ENCODE measurements around the gene PRKACB. TPM values are rescaled to one million over a fixed set of nuclear protein-coding genes. Genes with fewer than 3 reads are reported as not detected.

Gene PRKACB
- total and polyA plus RNA-seq, 2 experiments from 2014 or later, result 14.6 to 28.0 TPM

DNA sequence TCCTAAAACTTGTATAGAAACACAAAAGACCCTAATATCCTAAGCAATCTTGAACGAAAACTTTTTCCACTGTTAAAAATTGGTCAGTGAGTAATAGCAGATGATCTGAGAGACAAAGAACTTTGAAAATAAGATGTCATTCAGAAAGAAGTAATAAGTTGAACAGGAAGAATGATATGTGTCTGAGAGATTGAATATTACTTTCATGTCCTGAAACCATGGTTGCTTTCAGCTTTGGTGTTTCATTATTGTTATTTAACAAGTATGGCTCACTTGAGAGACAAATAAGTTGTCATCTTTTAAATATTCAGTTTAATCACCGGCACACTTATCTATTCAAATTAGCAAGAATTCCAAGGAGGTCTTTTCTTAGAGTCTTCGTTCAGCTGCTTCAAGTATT, 11.4 kb downstream of the PRKACB start:
- peaks cover 5% of the 10 kb centered on the region for H3K4me1 Mint-ChIP-seq
- H2AFZ ChIP-seq, result no peak overlapping the region
- TF ChIP-seq, protein P1, sequence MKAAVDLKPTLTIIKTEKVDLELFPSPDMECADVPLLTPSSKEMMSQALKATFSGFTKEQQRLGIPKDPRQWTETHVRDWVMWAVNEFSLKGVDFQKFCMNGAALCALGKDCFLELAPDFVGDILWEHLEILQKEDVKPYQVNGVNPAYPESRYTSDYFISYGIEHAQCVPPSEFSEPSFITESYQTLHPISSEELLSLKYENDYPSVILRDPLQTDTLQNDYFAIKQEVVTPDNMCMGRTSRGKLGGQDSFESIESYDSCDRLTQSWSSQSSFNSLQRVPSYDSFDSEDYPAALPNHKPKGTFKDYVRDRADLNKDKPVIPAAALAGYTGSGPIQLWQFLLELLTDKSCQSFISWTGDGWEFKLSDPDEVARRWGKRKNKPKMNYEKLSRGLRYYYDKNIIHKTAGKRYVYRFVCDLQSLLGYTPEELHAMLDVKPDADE (IDR thresholded peaks at IDR 0.05), result no peak
- TF ChIP-seq CTCF (conservative IDR thresholded peaks at IDR 0.05; ENCODE audit: low read depth in 2 of 2), result no peak
- H4K20me1 ChIP-seq (replicated peaks; ENCODE audit: insufficient read depth), result no peaks in the 10 kb centered on the region
- ATAC-seq (no peak), DNase-seq (ENCODE audit: low spot score) (no peak)
- H3K9me3 Mint-ChIP-seq, result peaks cover 1% of the 10 kb centered on the region; the same call in 1 of the 3 replicates
- no peaks in the 10 kb centered on the region for H3K36me3 ChIP-seq (ENCODE audit: insufficient read depth)
- H3K4me1 ChIP-seq (ENCODE audit: insufficient read depth), result peaks cover 7% of the 10 kb centered on the region
- H3K36me3 Mint-ChIP-seq (ENCODE audit: low read depth), result no peaks in the 10 kb centered on the region; the same call in 2 of the 3 replicates
- no peaks in the 10 kb centered on the region for H3K27me3 ChIP-seq (ENCODE audit: insufficient read depth)
- H3K27me3 Mint-ChIP-seq (ENCODE audit: insufficient read depth, low read depth, poor library complexity), result no peaks in the 10 kb centered on the region
- no peaks in the 10 kb centered on the region for H3K9me2 ChIP-seq (ENCODE audit: insufficient read depth)
- H3F3A ChIP-seq (replicated peaks; ENCODE audit: low read depth), result no peaks in the 10 kb centered on the region
- H3K4me3 ChIP-seq, result no peak overlapping the region
- H3K27ac Mint-ChIP-seq, result no peak overlapping the region
- no peak overlapping the region for H3K4me2 ChIP-seq
- H3K4me3 Mint-ChIP-seq, result no peak overlapping the region
- H3K79me2 ChIP-seq (replicated peaks; ENCODE audit: insufficient read depth), result no peaks in the 10 kb centered on the region
- no peak overlapping the region for H3K27ac ChIP-seq (ENCODE audit: low read depth)

GRCh38 chr1:84156210-84156621, 12.1 kb downstream of the PRKACB start:
- peaks cover 7% of the 10 kb centered on the region for H3K4me1 ChIP-seq (ENCODE audit: insufficient read depth)
- no peaks in the 10 kb centered on the region for H4K20me1 ChIP-seq (replicated peaks; ENCODE audit: insufficient read depth)
- no peak overlapping the region for H2AFZ ChIP-seq
- peaks cover 5% of the 10 kb centered on the region for H3K4me1 Mint-ChIP-seq
- ATAC-seq (no peak), DNase-seq (ENCODE audit: low spot score) (no peak)
- H3K27me3 ChIP-seq (ENCODE audit: insufficient read depth), result no peaks in the 10 kb centered on the region
- H3K4me2 ChIP-seq, result no peak overlapping the region
- no peaks in the 10 kb centered on the region for H3K36me3 ChIP-seq (ENCODE audit: insufficient read depth)
- H3K4me3 Mint-ChIP-seq, result no peak overlapping the region
- H3K9me3 Mint-ChIP-seq, result no peaks in the 10 kb centered on the region
- H3K36me3 Mint-ChIP-seq (ENCODE audit: low read depth), result no peaks in the 10 kb centered on the region
- H3K9me2 ChIP-seq (ENCODE audit: insufficient read depth), result no peaks in the 10 kb centered on the region
- H3K4me3 ChIP-seq, result no peak overlapping the region
- no peaks in the 10 kb centered on the region for H3K79me2 ChIP-seq (replicated peaks; ENCODE audit: insufficient read depth)
- no peak overlapping the region for H3K27ac ChIP-seq (ENCODE audit: low read depth)
- no peaks in the 10 kb centered on the region for H3F3A ChIP-seq (replicated peaks; ENCODE audit: low read depth)
- no peak overlapping the region; the same call in 1 of the 2 replicates for H3K27ac Mint-ChIP-seq
- no peaks in the 10 kb centered on the region for H3K27me3 Mint-ChIP-seq (ENCODE audit: insufficient read depth, low read depth, poor library complexity)
- TF ChIP-seq, protein P1 (IDR thresholded peaks at IDR 0.05), result no peak
- TF ChIP-seq, protein P2, sequence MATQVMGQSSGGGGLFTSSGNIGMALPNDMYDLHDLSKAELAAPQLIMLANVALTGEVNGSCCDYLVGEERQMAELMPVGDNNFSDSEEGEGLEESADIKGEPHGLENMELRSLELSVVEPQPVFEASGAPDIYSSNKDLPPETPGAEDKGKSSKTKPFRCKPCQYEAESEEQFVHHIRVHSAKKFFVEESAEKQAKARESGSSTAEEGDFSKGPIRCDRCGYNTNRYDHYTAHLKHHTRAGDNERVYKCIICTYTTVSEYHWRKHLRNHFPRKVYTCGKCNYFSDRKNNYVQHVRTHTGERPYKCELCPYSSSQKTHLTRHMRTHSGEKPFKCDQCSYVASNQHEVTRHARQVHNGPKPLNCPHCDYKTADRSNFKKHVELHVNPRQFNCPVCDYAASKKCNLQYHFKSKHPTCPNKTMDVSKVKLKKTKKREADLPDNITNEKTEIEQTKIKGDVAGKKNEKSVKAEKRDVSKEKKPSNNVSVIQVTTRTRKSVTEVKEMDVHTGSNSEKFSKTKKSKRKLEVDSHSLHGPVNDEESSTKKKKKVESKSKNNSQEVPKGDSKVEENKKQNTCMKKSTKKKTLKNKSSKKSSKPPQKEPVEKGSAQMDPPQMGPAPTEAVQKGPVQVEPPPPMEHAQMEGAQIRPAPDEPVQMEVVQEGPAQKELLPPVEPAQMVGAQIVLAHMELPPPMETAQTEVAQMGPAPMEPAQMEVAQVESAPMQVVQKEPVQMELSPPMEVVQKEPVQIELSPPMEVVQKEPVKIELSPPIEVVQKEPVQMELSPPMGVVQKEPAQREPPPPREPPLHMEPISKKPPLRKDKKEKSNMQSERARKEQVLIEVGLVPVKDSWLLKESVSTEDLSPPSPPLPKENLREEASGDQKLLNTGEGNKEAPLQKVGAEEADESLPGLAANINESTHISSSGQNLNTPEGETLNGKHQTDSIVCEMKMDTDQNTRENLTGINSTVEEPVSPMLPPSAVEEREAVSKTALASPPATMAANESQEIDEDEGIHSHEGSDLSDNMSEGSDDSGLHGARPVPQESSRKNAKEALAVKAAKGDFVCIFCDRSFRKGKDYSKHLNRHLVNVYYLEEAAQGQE (IDR thresholded peaks at IDR 0.05; ENCODE audit: unreplicated experiment), result no peak
- no peak for TF ChIP-seq CREB1 (CRISPR knock-in tag; IDR thresholded peaks at IDR 0.05; ENCODE audit: low read depth)
- no peak for TF ChIP-seq ZNF114 (CRISPR knock-in tag; IDR thresholded peaks at IDR 0.05)
- TF ChIP-seq, protein P3, sequence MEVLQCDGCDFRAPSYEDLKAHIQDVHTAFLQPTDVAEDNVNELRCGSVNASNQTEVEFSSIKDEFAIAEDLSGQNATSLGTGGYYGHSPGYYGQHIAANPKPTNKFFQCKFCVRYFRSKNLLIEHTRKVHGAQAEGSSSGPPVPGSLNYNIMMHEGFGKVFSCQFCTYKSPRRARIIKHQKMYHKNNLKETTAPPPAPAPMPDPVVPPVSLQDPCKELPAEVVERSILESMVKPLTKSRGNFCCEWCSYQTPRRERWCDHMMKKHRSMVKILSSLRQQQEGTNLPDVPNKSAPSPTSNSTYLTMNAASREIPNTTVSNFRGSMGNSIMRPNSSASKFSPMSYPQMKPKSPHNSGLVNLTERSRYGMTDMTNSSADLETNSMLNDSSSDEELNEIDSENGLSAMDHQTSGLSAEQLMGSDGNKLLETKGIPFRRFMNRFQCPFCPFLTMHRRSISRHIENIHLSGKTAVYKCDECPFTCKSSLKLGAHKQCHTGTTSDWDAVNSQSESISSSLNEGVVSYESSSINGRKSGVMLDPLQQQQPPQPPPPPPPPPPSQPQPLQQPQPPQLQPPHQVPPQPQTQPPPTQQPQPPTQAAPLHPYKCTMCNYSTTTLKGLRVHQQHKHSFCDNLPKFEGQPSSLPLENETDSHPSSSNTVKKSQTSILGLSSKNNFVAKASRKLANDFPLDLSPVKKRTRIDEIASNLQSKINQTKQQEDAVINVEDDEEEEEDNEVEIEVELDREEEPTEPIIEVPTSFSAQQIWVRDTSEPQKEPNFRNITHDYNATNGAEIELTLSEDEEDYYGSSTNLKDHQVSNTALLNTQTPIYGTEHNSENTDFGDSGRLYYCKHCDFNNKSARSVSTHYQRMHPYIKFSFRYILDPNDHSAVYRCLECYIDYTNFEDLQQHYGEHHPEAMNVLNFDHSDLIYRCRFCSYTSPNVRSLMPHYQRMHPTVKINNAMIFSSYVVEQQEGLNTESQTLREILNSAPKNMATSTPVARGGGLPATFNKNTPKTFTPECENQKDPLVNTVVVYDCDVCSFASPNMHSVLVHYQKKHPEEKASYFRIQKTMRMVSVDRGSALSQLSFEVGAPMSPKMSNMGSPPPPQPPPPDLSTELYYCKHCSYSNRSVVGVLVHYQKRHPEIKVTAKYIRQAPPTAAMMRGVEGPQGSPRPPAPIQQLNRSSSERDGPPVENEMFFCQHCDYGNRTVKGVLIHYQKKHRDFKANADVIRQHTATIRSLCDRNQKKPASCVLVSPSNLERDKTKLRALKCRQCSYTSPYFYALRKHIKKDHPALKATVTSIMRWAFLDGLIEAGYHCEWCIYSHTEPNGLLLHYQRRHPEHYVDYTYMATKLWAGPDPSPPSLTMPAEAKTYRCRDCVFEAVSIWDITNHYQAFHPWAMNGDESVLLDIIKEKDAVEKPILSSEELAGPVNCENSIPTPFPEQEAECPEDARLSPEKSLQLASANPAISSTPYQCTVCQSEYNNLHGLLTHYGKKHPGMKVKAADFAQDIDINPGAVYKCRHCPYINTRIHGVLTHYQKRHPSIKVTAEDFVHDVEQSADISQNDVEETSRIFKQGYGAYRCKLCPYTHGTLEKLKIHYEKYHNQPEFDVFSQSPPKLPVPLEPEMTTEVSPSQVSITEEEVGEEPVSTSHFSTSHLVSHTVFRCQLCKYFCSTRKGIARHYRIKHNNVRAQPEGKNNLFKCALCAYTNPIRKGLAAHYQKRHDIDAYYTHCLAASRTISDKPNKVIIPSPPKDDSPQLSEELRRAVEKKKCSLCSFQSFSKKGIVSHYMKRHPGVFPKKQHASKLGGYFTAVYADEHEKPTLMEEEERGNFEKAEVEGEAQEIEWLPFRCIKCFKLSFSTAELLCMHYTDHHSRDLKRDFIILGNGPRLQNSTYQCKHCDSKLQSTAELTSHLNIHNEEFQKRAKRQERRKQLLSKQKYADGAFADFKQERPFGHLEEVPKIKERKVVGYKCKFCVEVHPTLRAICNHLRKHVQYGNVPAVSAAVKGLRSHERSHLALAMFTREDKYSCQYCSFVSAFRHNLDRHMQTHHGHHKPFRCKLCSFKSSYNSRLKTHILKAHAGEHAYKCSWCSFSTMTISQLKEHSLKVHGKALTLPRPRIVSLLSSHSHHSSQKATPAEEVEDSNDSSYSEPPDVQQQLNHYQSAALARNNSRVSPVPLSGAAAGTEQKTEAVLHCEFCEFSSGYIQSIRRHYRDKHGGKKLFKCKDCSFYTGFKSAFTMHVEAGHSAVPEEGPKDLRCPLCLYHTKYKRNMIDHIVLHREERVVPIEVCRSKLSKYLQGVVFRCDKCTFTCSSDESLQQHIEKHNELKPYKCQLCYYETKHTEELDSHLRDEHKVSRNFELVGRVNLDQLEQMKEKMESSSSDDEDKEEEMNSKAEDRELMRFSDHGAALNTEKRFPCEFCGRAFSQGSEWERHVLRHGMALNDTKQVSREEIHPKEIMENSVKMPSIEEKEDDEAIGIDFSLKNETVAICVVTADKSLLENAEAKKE (CRISPR knock-in tag; IDR thresholded peaks at IDR 0.05), result no peak
- no peak for TF ChIP-seq ZNF331 (CRISPR knock-in tag; IDR thresholded peaks at IDR 0.05; ENCODE audit: low read depth)

Data from GM23338 (cell line).